Measurements from ENCODE around the gene TMED9. TPM values are rescaled to one million over a fixed set of nuclear protein-coding genes. Genes with fewer than 3 reads are reported as not detected.
A peak's percentile ranks its signal among the peaks of the same experiment; 100 is the strongest.

The TMED9 gene
- total and polyA plus RNA-seq, 9 of the 15 experiments (the other 6 are each of a cell fraction or from before 2014, with no cell fraction given), result 43.7 to 301 (median 90.0) TPM

DNA sequence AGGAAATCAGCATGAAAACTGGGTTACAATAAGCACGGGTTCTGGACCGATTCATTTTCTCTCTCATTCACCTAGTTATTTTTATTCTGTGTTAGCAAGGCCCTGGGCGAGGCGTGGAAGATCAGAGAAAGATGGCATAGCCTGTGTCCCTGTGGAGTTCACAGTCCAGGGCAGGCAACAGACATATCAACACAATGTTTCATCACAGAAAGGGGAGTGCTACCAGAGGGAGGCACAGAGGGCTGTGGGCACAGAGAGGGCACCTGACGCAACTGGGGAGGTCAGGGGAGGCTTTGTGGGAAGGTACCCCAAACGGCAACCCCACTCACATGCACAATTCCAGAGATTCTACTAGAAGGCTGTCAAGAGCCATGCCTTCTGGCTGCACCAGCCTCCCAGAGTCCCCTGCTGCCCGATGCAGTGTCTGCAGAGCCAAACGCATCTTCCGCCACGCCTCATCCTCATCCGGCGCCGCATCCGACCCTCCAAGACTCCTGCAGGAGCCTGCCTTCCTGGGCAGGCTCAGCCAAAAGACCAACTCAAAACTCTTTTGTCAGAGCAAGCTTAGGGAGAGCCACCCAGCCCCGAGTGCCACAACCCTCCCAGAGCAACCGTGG, 39.1 kb upstream of the TMED9 start:
- 80% methylated on average over 15 of the region's 16 CpGs for WGBS (ENCODE audit: insufficient coverage, low coverage, missing lambda C conversion rate)
- H3K9ac ChIP-seq (ENCODE audit: insufficient read depth in 1 of 2, low read depth in 2 of 2, low read length in 2 of 2), result peak overlapping the region; percentile 75 to 94; a peak in 3 of 4 replicates
- H3K36me3 ChIP-seq (ENCODE audit: control insufficient read depth, insufficient read depth, low read length), result peaks cover 35% of the 10 kb centered on the region
- no peaks in the 10 kb centered on the region for H3K9me1 ChIP-seq (ENCODE audit: control insufficient read depth, insufficient read depth, low read length)
- H2AFZ ChIP-seq (ENCODE audit: low read depth, low read length), result no peak overlapping the region
- in situ Hi-C loops (cut with MboI), result no loop called here
- intact Hi-C loops (cut with micrococcal nuclease), result no loop called here
- no peak overlapping the region for H3K27ac ChIP-seq (ENCODE audit: extremely low read depth, low read depth, low read length)
- H3K4me3 ChIP-seq, result peak overlapping the region; percentile 83
- DNase-seq (ENCODE audit: extremely low read depth in 1 of 4, low spot score in 3 of 4) (no peak), ATAC-seq (no peak), FAIRE-seq (no peak)
- TF ChIP-seq HOMEZ (CRISPR knock-in tag; IDR thresholded peaks at IDR 0.05) (no peak), FUS (optimal IDR thresholded peaks at IDR 0.05; ENCODE audit: low read depth, low read length) (no peak), U2AF2 (optimal IDR thresholded peaks at IDR 0.05; ENCODE audit: low read depth, low read length) (no peak), RBFOX2 (IDR thresholded peaks at IDR 0.05; ENCODE audit: low read depth, low read length) (peak; percentile 58; the same call in 1 of the 2 replicates)
- ChIA-PET CTCF (ENCODE audit: low intra/inter-chr PET ratio) (no interaction called here), POLR2A (interaction anchor here (0.6 to 1.6 kb wide), 5 partner anchors 8 to 39 kb away, joined by 3 to 6 read pairs (median 5); partner anchors contain the start of gene TMED9)
- peaks cover 18 to 35% of the 10 kb centered on the region in 2 experiments for H3K4me1 ChIP-seq (replicated peaks in 1 of 2; ENCODE audit: control insufficient read depth in 2 of 2, insufficient read depth in 2 of 2, low read length in 2 of 2)
- H3K9me3 ChIP-seq (replicated peaks; ENCODE audit: control insufficient read depth, insufficient read depth, low read depth, low read length), result no peaks in the 10 kb centered on the region
- peak overlapping the region; percentile 76 for H3K4me2 ChIP-seq (ENCODE audit: insufficient read depth, low read length)
- peaks cover 43% of the 10 kb centered on the region for H3K79me2 ChIP-seq (ENCODE audit: control insufficient read depth, insufficient read depth, low read length)
- no TSS peak for BruUV-seq (replicated peaks)
- H4K20me1 ChIP-seq (replicated peaks; ENCODE audit: control insufficient read depth, insufficient read depth, low read length), result peaks cover 17% of the 10 kb centered on the region
- H3K27me3 ChIP-seq (ENCODE audit: control insufficient read depth in 2 of 2, insufficient read depth in 2 of 2, low read length in 2 of 2), result no peaks in the 10 kb centered on the region

Measured in K562 (cell line).